Medulla oblongata (tissue), 1 donor: ENCODE data around the gene CELSR1.
A peak's percentile ranks its signal among the peaks of the same experiment; 100 is the strongest.

Source experiments
- DNase-seq: peaks from one replicate; pipeline ENCODE4 v3.0.0-alpha.2; 2015; ENCODE audit errors: extremely low spot score

Gene CELSR1

GRCh38 chr22:46551321-46551720 lies 13.9 kb upstream of the CELSR1 start:
- no peak for DNase-seq

- no peak for DNase-seq
These were observed 12.7 kb upstream of the CELSR1 start for GRCh38 chr22:46549971-46550641.

GRCh38 chr22:46549563-46549840 lies 12.1 kb upstream of the CELSR1 start:
- DNase-seq, result no peak

GRCh38 chr22:46547883-46548244 lies 10.4 kb upstream of the CELSR1 start:
- DNase-seq, result peak; percentile 48

GRCh38 chr22:46547179-46547882 lies 9.9 kb upstream of the CELSR1 start:
- DNase-seq, result peak; percentile 7

- DNase-seq, result no peak
These were observed 9.2 kb upstream of the CELSR1 start for GRCh38 chr22:46546466-46547178.

- no peak for DNase-seq
These were observed 7.8 kb upstream of the CELSR1 start for GRCh38 chr22:46545086-46545792.

GRCh38 chr22:46542011-46542985 lies 4.9 kb upstream of the CELSR1 start:
- DNase-seq, result peak; percentile 67

GRCh38 chr22:46541536-46541935 lies 4.1 kb upstream of the CELSR1 start:
- DNase-seq, result no peak

- DNase-seq, result no peak
These were observed 3.5 kb upstream of the CELSR1 start for GRCh38 chr22:46540874-46541273.

- DNase-seq, result no peak
These were observed 1.7 kb upstream of the CELSR1 start for GRCh38 chr22:46539169-46539568.

GRCh38 chr22:46538814-46539160 lies 1.4 kb upstream of the CELSR1 start:
- DNase-seq, result no peak

- no peak for DNase-seq
These were observed 760 bp upstream of the CELSR1 start for GRCh38 chr22:46537946-46538813.

GRCh38 chr22:46536537-46537224 lies 739 bp downstream of the CELSR1 start:
- DNase-seq, result no peak

GRCh38 chr22:46535876-46536536 lies 1.4 kb downstream of the CELSR1 start:
- DNase-seq, result no peak

GRCh38 chr22:46534901-46535630 lies 2.4 kb downstream of the CELSR1 start:
- DNase-seq, result no peak

- no peak for DNase-seq
These were observed 3.1 kb downstream of the CELSR1 start for GRCh38 chr22:46534177-46534776.
